KMS-11 (cell line): ENCODE results near the gene UNC13B.

Experiments used
- H2AFZ ChIP-seq: fragments of 200-600 bp; sonication (generic); 2 replicates; pipeline ENCODE4 v1.6.1; 2016; ENCODE audit warnings: antibody characterized with exemption, mixed run types, low read depth
- H3K27ac ChIP-seq: fragments of 200-600 bp; sonication (generic); 2 replicates; pipeline ENCODE4 v1.6.1; 2016; ENCODE audit warnings: mild to moderate bottlenecking, mixed run types
- H3K27me3 ChIP-seq: fragments of 200-600 bp; sonication (generic); 2 replicates; pipeline ENCODE4 v1.6.1; 2017; ENCODE audit warnings: mild to moderate bottlenecking, low read depth, mixed run types, moderate library complexity; ENCODE audit not compliant: insufficient read depth
- H3K36me3 ChIP-seq: fragments of 200-600 bp; sonication (generic); 2 replicates; pipeline ENCODE4 v1.6.1; 2017; ENCODE audit warnings: mild to moderate bottlenecking, mixed run types; ENCODE audit not compliant: insufficient read depth
- H3K4me1 ChIP-seq: fragments of 200-600 bp; sonication (generic); 2 replicates; pipeline ENCODE4 v1.6.1; 2016; ENCODE audit warnings: mild to moderate bottlenecking, low read depth, mixed run types; ENCODE audit not compliant: poor library complexity, severe bottlenecking
- H3K4me2 ChIP-seq: fragments of 200-600 bp; sonication (generic); 2 replicates; pipeline ENCODE4 v1.7.0; 2016; ENCODE audit warnings: mild to moderate bottlenecking, mixed run types
- H3K4me3 ChIP-seq: fragments of 200-600 bp; sonication (generic); IDR thresholded peaks from 2 replicates; pipeline ENCODE4 v1.6.1; 2017; ENCODE audit warnings: low read depth, low read length, mixed read lengths; ENCODE audit not compliant: insufficient read depth
- H3K79me2 ChIP-seq: fragments of 200-600 bp; sonication (generic); 2 replicates; pipeline ENCODE4 v1.6.1; 2016; ENCODE audit warnings: low read depth, mixed run types; ENCODE audit not compliant: insufficient read depth
- H3K9ac ChIP-seq: fragments of 200-600 bp; sonication (generic); 2 replicates; pipeline ENCODE4 v1.6.1; 2016; ENCODE audit warnings: mild to moderate bottlenecking, mixed run types
- H4K20me1 ChIP-seq: fragments of 200-600 bp; sonication (generic); 2 replicates; pipeline ENCODE4 v1.6.1; 2016; ENCODE audit warnings: mild to moderate bottlenecking, mixed run types; ENCODE audit not compliant: insufficient read depth
- TF ChIP-seq, protein P1 (sequence below): fragments of 200-600 bp; sonication (generic); conservative IDR thresholded peaks from 2 replicates; pipeline ENCODE4 v1.6.1; 2017; ENCODE audit warnings: low read depth, mild to moderate bottlenecking, antibody characterized with exemption, low read length, moderate library complexity, mixed read lengths

The UNC13B gene

DNA sequence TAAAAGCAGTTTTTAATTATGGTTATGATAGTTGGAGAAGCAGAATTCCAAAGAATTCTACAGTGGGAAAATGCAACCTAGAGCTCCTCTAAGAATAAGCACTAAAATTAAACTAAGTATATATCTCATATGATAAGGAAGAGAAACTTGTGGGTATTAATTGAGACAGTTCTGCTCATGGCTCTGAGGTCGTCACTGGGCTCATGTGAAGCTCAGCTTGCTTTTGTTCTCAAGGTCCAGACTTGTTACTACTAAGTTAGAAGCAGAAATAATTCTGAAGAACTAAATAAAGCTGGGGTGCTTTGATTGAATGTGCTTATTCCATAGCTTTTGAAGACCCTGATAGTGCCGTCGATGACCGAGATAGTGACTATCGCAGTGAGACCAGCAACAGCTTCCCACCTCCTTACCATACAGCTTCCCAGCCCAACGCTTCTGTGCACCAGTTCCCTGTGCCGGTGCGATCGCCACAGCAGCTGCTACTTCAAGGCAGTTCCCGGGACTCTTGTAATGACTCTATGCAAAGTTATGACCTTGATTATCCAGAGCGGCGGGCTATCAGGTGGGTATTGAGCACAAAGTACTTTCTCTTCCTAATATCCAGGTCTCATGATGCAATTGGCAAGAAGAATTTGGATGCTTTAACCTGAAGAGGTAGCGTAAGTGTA is 133.7 kb downstream of the UNC13B start:
- Histone ChIP-seq H3K79me2 (no peaks in the 10 kb centered on the region), H2AFZ (no peak overlapping the region), H3K4me2 (no peak overlapping the region), H3K27ac (no peak overlapping the region), H3K9ac (no peak overlapping the region), H3K4me1 (no peaks in the 10 kb centered on the region), H3K27me3 (no peaks in the 10 kb centered on the region), H3K4me3 (no peak overlapping the region), H4K20me1 (no peaks in the 10 kb centered on the region), H3K36me3 (no peaks in the 10 kb centered on the region)
- TF ChIP-seq, protein P1, sequence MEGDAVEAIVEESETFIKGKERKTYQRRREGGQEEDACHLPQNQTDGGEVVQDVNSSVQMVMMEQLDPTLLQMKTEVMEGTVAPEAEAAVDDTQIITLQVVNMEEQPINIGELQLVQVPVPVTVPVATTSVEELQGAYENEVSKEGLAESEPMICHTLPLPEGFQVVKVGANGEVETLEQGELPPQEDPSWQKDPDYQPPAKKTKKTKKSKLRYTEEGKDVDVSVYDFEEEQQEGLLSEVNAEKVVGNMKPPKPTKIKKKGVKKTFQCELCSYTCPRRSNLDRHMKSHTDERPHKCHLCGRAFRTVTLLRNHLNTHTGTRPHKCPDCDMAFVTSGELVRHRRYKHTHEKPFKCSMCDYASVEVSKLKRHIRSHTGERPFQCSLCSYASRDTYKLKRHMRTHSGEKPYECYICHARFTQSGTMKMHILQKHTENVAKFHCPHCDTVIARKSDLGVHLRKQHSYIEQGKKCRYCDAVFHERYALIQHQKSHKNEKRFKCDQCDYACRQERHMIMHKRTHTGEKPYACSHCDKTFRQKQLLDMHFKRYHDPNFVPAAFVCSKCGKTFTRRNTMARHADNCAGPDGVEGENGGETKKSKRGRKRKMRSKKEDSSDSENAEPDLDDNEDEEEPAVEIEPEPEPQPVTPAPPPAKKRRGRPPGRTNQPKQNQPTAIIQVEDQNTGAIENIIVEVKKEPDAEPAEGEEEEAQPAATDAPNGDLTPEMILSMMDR: no peak

DNA sequence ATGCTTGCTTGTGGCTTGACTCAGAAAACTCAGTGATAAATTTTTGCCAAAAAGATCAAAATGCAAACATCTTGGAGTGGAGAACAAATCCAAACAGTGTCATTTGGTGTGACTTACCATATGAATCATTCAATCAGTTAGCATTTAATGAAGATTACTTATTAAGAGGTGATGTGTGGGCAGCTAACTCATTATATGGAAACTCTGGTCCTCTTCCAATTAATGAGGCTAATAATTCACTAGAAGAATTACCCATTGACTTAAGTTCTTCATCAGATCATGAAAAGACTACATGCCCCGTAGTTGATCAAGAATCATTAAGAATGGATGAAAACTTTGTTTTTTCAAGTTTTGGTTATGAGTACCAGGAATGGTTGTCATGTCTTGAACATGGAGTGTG is 141.8 kb downstream of the UNC13B start:
- Histone ChIP-seq H3K4me1 (no peaks in the 10 kb centered on the region), H3K27me3 (no peaks in the 10 kb centered on the region), H3K36me3 (no peaks in the 10 kb centered on the region), H3K79me2 (no peaks in the 10 kb centered on the region), H4K20me1 (no peaks in the 10 kb centered on the region), H3K9ac (no peak overlapping the region), H3K4me3 (no peak overlapping the region), H3K27ac (no peak overlapping the region), H2AFZ (no peak overlapping the region), H3K4me2 (no peak overlapping the region)
- TF ChIP-seq, protein P1: no peak

DNA sequence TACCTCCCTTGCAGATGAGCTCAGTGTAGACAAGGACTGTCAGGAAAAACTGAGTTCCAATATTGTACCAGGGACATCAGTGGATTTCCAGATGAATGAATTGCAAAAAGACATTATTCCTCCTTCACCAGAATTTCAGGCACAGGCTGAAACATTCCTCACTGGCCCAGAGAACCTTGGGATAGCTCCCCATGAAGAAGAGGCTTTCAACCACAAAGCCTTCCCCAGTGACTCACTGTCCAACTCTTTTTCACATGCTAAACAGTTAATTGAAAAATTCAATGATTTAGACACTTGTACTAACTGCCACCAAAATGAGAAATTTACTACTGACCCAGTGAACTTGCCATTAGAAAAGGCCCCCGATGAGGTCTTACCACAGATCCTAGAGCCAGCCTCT is 144.5 kb downstream of the UNC13B start:
- no peak overlapping the region for H3K9ac ChIP-seq
- H3K4me2 ChIP-seq: no peak overlapping the region
- no peak overlapping the region for H3K4me3 ChIP-seq

DNA sequence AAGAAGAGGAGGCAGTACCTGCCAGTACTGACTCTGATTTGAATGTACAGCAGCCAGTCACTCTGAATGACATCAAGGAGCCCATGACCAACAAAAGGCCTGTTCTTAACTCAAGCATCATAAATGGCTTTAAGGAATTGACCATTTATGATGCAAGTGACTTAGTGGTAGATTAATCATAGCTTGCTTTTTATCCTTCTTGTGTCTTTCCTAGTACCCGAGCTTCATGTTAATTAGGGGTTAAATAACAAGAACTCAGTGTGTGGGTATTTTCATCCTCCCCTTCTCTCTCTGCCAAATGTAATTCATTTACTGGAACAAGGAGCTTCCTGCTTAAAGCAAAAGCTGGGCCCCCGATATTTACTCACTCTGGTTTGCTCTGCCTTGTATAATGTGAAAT is 146.5 kb downstream of the UNC13B start:
- no peaks in the 10 kb centered on the region for H3K79me2 ChIP-seq
- no peak overlapping the region for H3K27ac ChIP-seq
- no peak overlapping the region for H3K4me3 ChIP-seq
- H3K27me3 ChIP-seq: no peaks in the 10 kb centered on the region
- H3K4me2 ChIP-seq: no peak overlapping the region
- H3K4me1 ChIP-seq: no peaks in the 10 kb centered on the region
- H3K36me3 ChIP-seq: no peaks in the 10 kb centered on the region
- TF ChIP-seq, protein P1: no peak
- H3K9ac ChIP-seq: no peak overlapping the region
- no peak overlapping the region for H2AFZ ChIP-seq
- no peaks in the 10 kb centered on the region for H4K20me1 ChIP-seq

More for the DNA sequence above, 144.5 kb downstream of the UNC13B start:
- no peak overlapping the region for H3K27ac ChIP-seq
- no peaks in the 10 kb centered on the region for H3K4me1 ChIP-seq
- no peaks in the 10 kb centered on the region for H3K36me3 ChIP-seq
- no peak overlapping the region for H2AFZ ChIP-seq
- no peaks in the 10 kb centered on the region for H4K20me1 ChIP-seq
- H3K27me3 ChIP-seq: no peaks in the 10 kb centered on the region
- TF ChIP-seq, protein P1: no peak
- no peaks in the 10 kb centered on the region for H3K79me2 ChIP-seq
